HCT116 (cell line): ENCODE measurements around the gene CKS1B. TPM values are rescaled to one million over a fixed set of nuclear protein-coding genes. Genes with fewer than 3 reads are reported as not detected.
A peak's percentile ranks its signal among the peaks of the same experiment; 100 is the strongest.

Experiments
- ATAC-seq: fragments of 200-7000 bp; cut with Tn5 transposase; 2 replicates; pipeline ENCODE4 v1.9.1; 2020; ENCODE audit warnings: mild to moderate bottlenecking, moderate library complexity
- BruUV-seq: library from RNA; stranded (reverse); fragments of 400-500 nt; replicated peaks from 2 replicates; lab custom pipeline; 2021; lab: Mats Ljungman, UMichigan
- CTCF ChIA-PET: fragments of 300-600 bp; sonication (Branson Sonifier 250); formaldehyde crosslinking; loops from one replicate; lab custom pipeline; 2021; ENCODE audit warnings: antibody characterized with exemption; lab: Charles Lee
- POLR2A ChIA-PET: fragments of 300-600, 350-600 bp; sonication (Branson Sonifier 250); formaldehyde crosslinking; loops from one replicate; lab custom pipeline; 2021; ENCODE audit warnings: antibody characterized with exemption; lab: Charles Lee
- RAD21 ChIA-PET, 2 experiments: fragments of 300-600 bp; sonication (Branson Sonifier 250); formaldehyde crosslinking; loops; one replicate each; lab custom pipeline; 2023; ENCODE audit warnings: low total read pairs in 2 of 2; ENCODE audit not compliant: uncharacterized antibody in 2 of 2, unreplicated experiment in 2 of 2, low non-redundant PET in 1 of 2; lab: Charles Lee
- DNase-seq: peaks from one replicate; pipeline ENCODE4 v3.0.0-alpha.2; 2010; ENCODE audit warnings: low read depth, low spot score
- H2AFZ ChIP-seq: fragments of 200-600 bp; shearing (Covaris generic), sonication (generic); 2 replicates; pipeline ENCODE4 v1.6.1; 2017; ENCODE audit warnings: low read depth, mixed run types, mixed read lengths, antibody characterized with exemption, low read length; ENCODE audit not compliant: poor library complexity, severe bottlenecking
- H3K27ac ChIP-seq: 2 replicates; pipeline ENCODE4 v1.5.1; 2012; ENCODE audit warnings: low read depth, low read length
- H3K27me3 ChIP-seq: fragments of 200-600 bp; sonication (generic); 2 replicates; pipeline ENCODE4 v1.6.1; 2016; ENCODE audit warnings: mixed run types, low read length, mixed read lengths; ENCODE audit not compliant: insufficient read depth
- H3K36me3 ChIP-seq, 2 experiments: fragments of 200-500 bp in 1 of 2; fragments of 200-600 bp in 1 of 2; sonication (Bioruptor generic) in 1 of 2; sonication (generic) in 1 of 2; 2 replicates each; pipeline versions ENCODE4 v1.5.1 to v1.6.1; 2014 to 2016; ENCODE audit warnings: low read length in 2 of 2, inconsistent platforms in 1 of 2, mixed read lengths in 1 of 2, mixed run types in 1 of 2; ENCODE audit not compliant: insufficient read depth in 2 of 2, control insufficient read depth in 1 of 2
- H3K4me1 ChIP-seq, 2 experiments: fragments of 200-600 bp in 1 of 2; sonication (generic) in 1 of 2; 2 replicates each; pipeline versions ENCODE4 v1.5.1 to v1.6.1; 2012 to 2017; ENCODE audit warnings: low read length in 2 of 2, inconsistent platforms in 1 of 2, mild to moderate bottlenecking in 1 of 2, mixed read lengths in 1 of 2, mixed run types in 1 of 2, moderate library complexity in 1 of 2; ENCODE audit not compliant: insufficient read depth in 2 of 2, control insufficient read depth in 1 of 2
- H3K4me2 ChIP-seq: fragments of 200-600 bp; sonication (generic); 2 replicates; pipeline ENCODE4 v1.6.1; 2017; ENCODE audit warnings: mixed run types, low read length, mixed read lengths
- H3K4me3 ChIP-seq, 2 experiments: fragments of 200-600 bp in 1 of 2; sonication (generic) in 1 of 2; replicated peaks in 1 of 2; 2 replicates each; pipeline ENCODE4 v1.5.1; 2011 to 2016; ENCODE audit warnings: low read length in 2 of 2, control low read depth in 1 of 2, low read depth in 1 of 2, mild to moderate bottlenecking in 1 of 2, mixed read lengths in 1 of 2, mixed run types in 1 of 2
- H3K79me2 ChIP-seq: fragments of 200-600 bp; sonication (generic); 2 replicates; pipeline ENCODE4 v1.6.1; 2017; ENCODE audit warnings: mild to moderate bottlenecking, mixed run types, low read length, moderate library complexity, mixed read lengths; ENCODE audit not compliant: insufficient read depth
- H3K9ac ChIP-seq: fragments of 200-600 bp; sonication (generic); 2 replicates; pipeline ENCODE4 v1.6.1; 2016; ENCODE audit warnings: low read length, mixed read lengths
- H3K9me2 ChIP-seq: fragments of 200-600 bp; sonication (generic), shearing (Covaris generic); 2 replicates; pipeline ENCODE4 v1.6.1; 2017; ENCODE audit warnings: mixed run types, mild to moderate bottlenecking, moderate library complexity; ENCODE audit not compliant: insufficient read depth
- H3K9me3 ChIP-seq, 2 experiments: fragments of 200-500 bp in 1 of 2; fragments of 200-600 bp in 1 of 2; sonication (Bioruptor generic) in 1 of 2; sonication (generic) in 1 of 2; 2 replicates each; pipeline ENCODE4 v1.6.1; 2014 to 2017; ENCODE audit warnings: low read length in 2 of 2, mixed read lengths in 2 of 2, inconsistent platforms in 1 of 2, low read depth in 1 of 2, mild to moderate bottlenecking in 1 of 2, mixed run types in 1 of 2, moderate library complexity in 1 of 2; ENCODE audit not compliant: control insufficient read depth in 1 of 2, insufficient read depth in 1 of 2
- H4K20me1 ChIP-seq: fragments of 200-600 bp; sonication (generic), shearing (Covaris generic); 2 replicates; pipeline ENCODE4 v1.6.1; 2017; ENCODE audit warnings: mixed run types, mild to moderate bottlenecking, moderate library complexity; ENCODE audit not compliant: insufficient read depth
- ATF3 ChIP-seq: IDR thresholded peaks from 2 replicates; pipeline ENCODE4 v1.6.1; 2012
- CBX3 ChIP-seq: IDR thresholded peaks from 2 replicates; pipeline ENCODE4 v1.6.1; 2012; ENCODE audit warnings: low read depth
- CEBPB ChIP-seq: IDR thresholded peaks from 2 replicates; pipeline ENCODE4 v1.6.1; 2012; ENCODE audit warnings: low read depth
- CTCF ChIP-seq, 3 experiments: fragments of 200-600 bp in 1 of 3; sonication (generic) in 1 of 3; IDR thresholded peaks in 2 of 3; conservative IDR thresholded peaks in 1 of 3; 2 replicates each; pipeline ENCODE4 v1.5.1; 2012 to 2017; ENCODE audit warnings: low read depth in 2 of 3, low read length in 2 of 3, antibody characterized with exemption in 1 of 3, borderline replicate concordance in 1 of 3, control low read depth in 1 of 3, mild to moderate bottlenecking in 1 of 3, mixed read lengths in 1 of 3, mixed run types in 1 of 3, moderate library complexity in 1 of 3; ENCODE audit not compliant: insufficient read depth in 1 of 3
- EGR1 ChIP-seq: IDR thresholded peaks from 2 replicates; pipeline ENCODE4 v1.6.1; 2012; ENCODE audit warnings: low read depth
- ELF1 ChIP-seq: IDR thresholded peaks from 2 replicates; pipeline ENCODE4 v1.6.1; 2012; ENCODE audit warnings: low read depth, borderline replicate concordance
- EZH2 ChIP-seq: fragments of 200-600 bp; sonication (generic); IDR thresholded peaks from 2 replicates; pipeline ENCODE4 v1.6.1; 2017; ENCODE audit warnings: antibody characterized with exemption, mixed run types
- EZH2phosphoT487 ChIP-seq: fragments of 200-600 bp; IDR thresholded peaks from 2 replicates; pipeline ENCODE4 v1.6.1; 2018; ENCODE audit warnings: antibody characterized with exemption, borderline replicate concordance
- FOSL1 ChIP-seq: IDR thresholded peaks from 2 replicates; pipeline ENCODE4 v1.6.1; 2012; ENCODE audit warnings: low read depth
- JUND ChIP-seq: IDR thresholded peaks from 2 replicates; pipeline ENCODE4 v1.6.1; 2012
- MAX ChIP-seq: IDR thresholded peaks from 2 replicates; pipeline ENCODE4 v1.6.1; 2012
- POLR2A ChIP-seq: IDR thresholded peaks from 2 replicates; pipeline ENCODE4 v1.7.0; 2011; ENCODE audit warnings: borderline replicate concordance; ENCODE audit not compliant: insufficient read depth, insufficient read length; ENCODE audit errors: extremely low read depth
- POLR2AphosphoS5 ChIP-seq: IDR thresholded peaks from 2 replicates; pipeline ENCODE4 v1.6.1; 2011; ENCODE audit warnings: mild to moderate bottlenecking, low read depth, low read length, moderate library complexity
- SIN3A ChIP-seq: IDR thresholded peaks from 2 replicates; pipeline ENCODE4 v1.6.1; 2012; ENCODE audit warnings: low read depth
- TCF7L2 ChIP-seq: IDR thresholded peaks from 2 replicates; pipeline ENCODE4 v1.7.0; 2011; ENCODE audit warnings: borderline replicate concordance, inconsistent platforms; ENCODE audit not compliant: insufficient read depth, insufficient read length; ENCODE audit errors: extremely low read depth
- YY1 ChIP-seq: IDR thresholded peaks from 2 replicates; pipeline ENCODE4 v1.6.1; 2011; ENCODE audit warnings: low read length, low read depth, moderate library complexity, mild to moderate bottlenecking; ENCODE audit not compliant: insufficient replicate concordance; ENCODE audit errors: extremely low read depth
- ZBTB33 ChIP-seq: IDR thresholded peaks from 2 replicates; pipeline ENCODE4 v1.6.1; 2011; ENCODE audit warnings: mild to moderate bottlenecking, low read length, moderate library complexity; ENCODE audit not compliant: insufficient replicate concordance; ENCODE audit errors: extremely low read depth
- ZFX ChIP-seq: fragments of 450-650 bp; IDR thresholded peaks from 2 replicates; pipeline ENCODE4 v1.6.1; 2017
- ZNF274 ChIP-seq: fragments of 200-500 bp; sonication (Bioruptor generic); IDR thresholded peaks from 2 replicates; pipeline ENCODE4 v1.6.1; 2014; ENCODE audit warnings: mild to moderate bottlenecking, low read depth, low read length, inconsistent platforms
- intact Hi-C: fragments of 100-400 bp; cut with micrococcal nuclease; formaldehyde crosslinking; loops from 2 replicates; pipeline ENCODE4 v1.10.0; 2022
- total RNA-seq: library from RNA; stranded (reverse); gene quantifications from one replicate; pipeline ENCODE4 v1.2.1, GENCODE V29; 2021; ENCODE audit not compliant: unreplicated experiment

Gene CKS1B
- total RNA-seq, 1 experiment from 2014 or later: 229 TPM

DNA sequence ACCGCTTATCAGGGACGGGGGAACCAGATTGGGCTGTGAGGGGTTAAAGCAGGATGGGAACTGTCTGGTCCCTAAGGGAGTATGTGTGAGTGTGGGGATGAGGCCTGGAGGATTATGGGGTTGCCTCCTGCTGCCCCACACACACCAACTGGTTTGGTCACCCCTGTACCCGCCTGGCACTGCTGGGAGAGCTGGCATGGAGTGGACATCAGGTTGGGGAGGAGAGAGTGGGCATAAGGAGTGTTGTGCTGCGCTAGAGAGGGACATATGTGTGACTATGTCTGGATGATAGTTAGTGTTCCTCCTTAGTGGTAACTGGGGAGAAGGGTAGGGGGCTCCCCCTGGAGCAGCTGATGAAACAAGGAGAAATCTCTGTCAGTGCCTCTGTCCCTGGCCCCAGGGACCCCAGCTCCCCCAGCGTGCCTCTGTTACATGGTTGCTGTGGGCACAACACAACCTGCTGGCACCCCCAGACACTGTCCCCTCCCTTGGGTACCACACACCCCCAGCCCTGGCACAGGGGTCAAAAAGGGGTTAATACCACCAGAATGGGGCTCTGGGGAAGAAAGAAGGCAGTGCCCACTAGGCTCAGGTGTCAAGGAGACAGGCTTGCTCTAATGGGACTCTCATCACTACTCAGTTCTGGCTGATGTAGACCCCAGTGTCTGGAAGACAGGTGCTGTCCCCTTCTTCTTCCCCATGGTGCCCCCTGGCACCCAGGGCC is 30.0 kb downstream of the CKS1B start (continued):
- TF ChIP-seq ZFX: no peak

- intact Hi-C loops: no loop called here
- TF ChIP-seq JUND: no peak
- TF ChIP-seq ZBTB33: no peak
- no peak for TF ChIP-seq ZFX
- TF ChIP-seq EZH2: no peak
- TF ChIP-seq ATF3: no peak
- TF ChIP-seq ZNF274: no peak
- TF ChIP-seq FOSL1: no peak
- TF ChIP-seq EGR1: no peak
- TF ChIP-seq ELF1: no peak
- no peak for TF ChIP-seq EZH2phosphoT487
- no peak for TF ChIP-seq MAX
- TF ChIP-seq YY1: no peak
- no peak for TF ChIP-seq CBX3
- no peak for TF ChIP-seq POLR2AphosphoS5
- no peak for TF ChIP-seq CEBPB
- no peak for TF ChIP-seq CTCF (IDR thresholded peaks at IDR 0.05 in 2 of 3, conservative IDR thresholded peaks at IDR 0.05 in 1 of 3; ENCODE audit: borderline replicate concordance in 1 of 3, insufficient read depth in 1 of 3, low read depth in 2 of 3, low read length in 2 of 3)
- no peak for TF ChIP-seq TCF7L2
- TF ChIP-seq POLR2A: no peak
- no peak for TF ChIP-seq SIN3A
Measured at GRCh38 chr1:155005076-155006011, 30.9 kb downstream of the CKS1B start.

More at GRCh38 chr1:155005076-155006011, 30.9 kb downstream of the CKS1B start:
- POLR2A ChIA-PET: interaction anchor here (1.0 to 1.5 kb wide), 2 partner anchors 12 to 33 kb away, joined by 3 to 6 read pairs; no protein-coding TSS in a partner anchor
- H3K27me3 ChIP-seq: no peaks in the 10 kb centered on the region
- H3K4me1 ChIP-seq: peaks cover 11 to 66% of the 10 kb centered on the region in 2 experiments
- BruUV-seq: no TSS peak
- H3K9me3 ChIP-seq: no peaks in the 10 kb centered on the region
- H3K4me2 ChIP-seq: peak overlapping the region; percentile 80
- DNase-seq: no peak
- no peaks in the 10 kb centered on the region for H3K9me2 ChIP-seq
- ATAC-seq: no peak
- peaks cover 0 to 2% of the 10 kb centered on the region in 2 experiments; a peak in 2 of 4 replicates for H3K36me3 ChIP-seq
- RAD21 ChIA-PET: no interaction called here
- peak overlapping the region; percentile 93 for H3K9ac ChIP-seq
- peak overlapping the region; percentile 97; the same call in 1 of the 2 replicates for H3K27ac ChIP-seq
- CTCF ChIA-PET: interaction anchor here (2.3 kb wide), 1 partner anchor 46 kb away, joined by 7 read pairs; the partner anchor contains the start of gene ADAM15
- no peaks in the 10 kb centered on the region for H4K20me1 ChIP-seq
- peak overlapping the region in 1 of 2 experiments; percentile 98; a peak in 2 of 4 replicates for H3K4me3 ChIP-seq
- H3K79me2 ChIP-seq: peaks cover 73% of the 10 kb centered on the region
- H2AFZ ChIP-seq: no peak overlapping the region
